Neural progenitor cell (in vitro differentiated cells): ENCODE results near the gene SLC23A1.

Experiments used
- EZH2 ChIP-seq: fragments of 200-600 bp; sonication (generic); IDR thresholded peaks from 2 replicates; pipeline ENCODE4 v1.6.1; 2017; ENCODE audit warnings: antibody characterized with exemption, mild to moderate bottlenecking, moderate library complexity
- EZH2phosphoT487 ChIP-seq: fragments of 200-600 bp; sonication (generic); IDR thresholded peaks from 2 replicates; pipeline ENCODE4 v1.6.1; 2017; ENCODE audit warnings: antibody characterized with exemption
- TF ChIP-seq, protein P1 (sequence below): fragments of 200-600 bp; sonication (generic); IDR thresholded peaks from 2 replicates; pipeline ENCODE4 v1.5.1; 2017; ENCODE audit warnings: antibody characterized with exemption, mild to moderate bottlenecking

DNA sequence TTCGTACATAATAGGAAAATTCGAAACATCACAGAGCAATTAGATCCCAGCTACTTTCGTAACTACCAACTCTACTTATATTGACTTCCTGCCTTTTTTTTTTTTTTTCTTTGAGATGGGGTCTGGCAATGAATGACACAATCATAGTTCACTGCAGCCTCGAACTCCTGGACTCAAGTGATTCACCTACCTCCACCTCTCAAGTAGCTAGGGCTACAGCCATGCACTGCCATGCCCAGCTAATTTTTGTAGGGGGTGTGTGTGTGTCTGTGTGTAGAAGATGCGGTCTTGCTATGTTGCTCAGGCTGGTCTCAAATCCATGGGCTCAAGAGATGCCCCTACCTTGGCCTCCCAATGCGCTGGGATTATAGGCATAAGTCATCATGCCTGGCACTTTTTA, 47.3 kb downstream of the SLC23A1 start:
- TF ChIP-seq, protein P1, sequence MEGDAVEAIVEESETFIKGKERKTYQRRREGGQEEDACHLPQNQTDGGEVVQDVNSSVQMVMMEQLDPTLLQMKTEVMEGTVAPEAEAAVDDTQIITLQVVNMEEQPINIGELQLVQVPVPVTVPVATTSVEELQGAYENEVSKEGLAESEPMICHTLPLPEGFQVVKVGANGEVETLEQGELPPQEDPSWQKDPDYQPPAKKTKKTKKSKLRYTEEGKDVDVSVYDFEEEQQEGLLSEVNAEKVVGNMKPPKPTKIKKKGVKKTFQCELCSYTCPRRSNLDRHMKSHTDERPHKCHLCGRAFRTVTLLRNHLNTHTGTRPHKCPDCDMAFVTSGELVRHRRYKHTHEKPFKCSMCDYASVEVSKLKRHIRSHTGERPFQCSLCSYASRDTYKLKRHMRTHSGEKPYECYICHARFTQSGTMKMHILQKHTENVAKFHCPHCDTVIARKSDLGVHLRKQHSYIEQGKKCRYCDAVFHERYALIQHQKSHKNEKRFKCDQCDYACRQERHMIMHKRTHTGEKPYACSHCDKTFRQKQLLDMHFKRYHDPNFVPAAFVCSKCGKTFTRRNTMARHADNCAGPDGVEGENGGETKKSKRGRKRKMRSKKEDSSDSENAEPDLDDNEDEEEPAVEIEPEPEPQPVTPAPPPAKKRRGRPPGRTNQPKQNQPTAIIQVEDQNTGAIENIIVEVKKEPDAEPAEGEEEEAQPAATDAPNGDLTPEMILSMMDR, result no peak
- TF ChIP-seq EZH2, result no peak
- no peak for TF ChIP-seq EZH2phosphoT487
